GM12801 (cell line): ENCODE data around the gene PROKR1.

Experiments
- CTCF ChIP-seq: IDR thresholded peaks from one replicate; pipeline ENCODE4 v1.5.1; 2011; ENCODE audit warnings: control low read depth; ENCODE audit not compliant: insufficient read length; ENCODE audit errors: extremely low read depth

The PROKR1 gene

GRCh38 chr2:68693951-68694350 is 50.6 kb downstream of the PROKR1 start:
- TF ChIP-seq CTCF, result no peak

GRCh38 chr2:68695971-68696370 is 52.6 kb downstream of the PROKR1 start:
- TF ChIP-seq CTCF, result no peak

- no peak for TF ChIP-seq CTCF
These were observed 53.2 kb downstream of the PROKR1 start for GRCh38 chr2:68696554-68696953.

GRCh38 chr2:68698567-68699377 is 55.4 kb downstream of the PROKR1 start:
- no peak for TF ChIP-seq CTCF

- TF ChIP-seq CTCF, result no peak
These were observed 57.2 kb downstream of the PROKR1 start for GRCh38 chr2:68700560-68700959.

GRCh38 chr2:68706637-68707036 is 63.3 kb downstream of the PROKR1 start:
- no peak for TF ChIP-seq CTCF
